EH (cell line): Measurements from ENCODE around the gene TMEM266.

Experiments
- DNase-seq: peaks from one replicate; pipeline ENCODE4 v3.0.0-alpha.2; 2015; ENCODE audit warnings: low read depth

Gene TMEM266

DNA sequence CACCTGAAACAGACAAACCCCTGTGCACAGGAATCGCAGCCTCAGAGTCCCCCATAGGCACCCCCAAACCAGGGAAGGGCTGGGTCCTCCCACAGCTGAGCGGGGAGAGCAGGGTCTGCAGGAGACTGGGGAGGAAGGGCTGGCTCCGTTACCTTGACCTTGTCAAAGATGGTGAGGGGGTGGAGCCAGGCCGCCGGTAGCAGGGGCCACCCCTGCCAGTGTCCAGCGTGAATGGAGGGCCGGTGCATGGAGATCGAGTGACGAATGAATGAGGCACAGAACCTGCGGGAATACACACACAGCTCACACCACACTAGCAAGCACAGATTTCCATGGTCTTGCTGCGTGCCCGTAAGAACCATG, 102.2 kb downstream of the TMEM266 start:
- no peak for DNase-seq

DNA sequence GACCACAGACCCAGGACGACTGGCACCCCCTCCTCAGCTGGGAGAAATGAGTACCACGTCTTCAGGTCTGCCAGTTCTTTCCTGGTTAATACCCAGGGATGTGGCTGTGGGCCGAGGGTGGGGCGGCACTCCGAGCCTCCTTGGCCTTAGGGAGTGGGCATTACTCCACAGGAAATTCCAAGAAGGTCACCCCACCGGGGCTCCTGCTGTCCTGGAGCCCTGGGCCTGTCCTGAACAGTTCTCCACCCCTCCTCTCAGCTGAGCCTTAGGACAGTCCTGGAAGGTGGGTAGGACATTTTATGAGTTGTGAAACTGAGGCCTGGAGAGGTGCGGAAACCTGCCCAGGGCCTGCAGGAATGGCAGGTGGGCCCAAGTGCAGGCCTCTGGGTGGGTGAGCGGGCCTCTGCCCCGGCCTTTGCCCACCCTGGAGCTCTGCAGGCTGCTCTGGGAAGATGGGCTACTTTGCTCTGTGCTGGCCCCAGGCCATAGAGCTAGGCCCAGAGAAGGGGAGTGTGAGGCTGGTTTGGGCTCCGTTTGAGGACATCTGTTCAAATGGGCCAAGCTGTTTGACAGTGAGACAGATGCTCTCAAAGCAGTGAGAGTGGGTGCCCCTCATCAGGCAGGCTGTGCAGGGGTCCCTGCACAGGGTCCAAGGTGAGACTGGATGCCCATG, 103.1 kb downstream of the TMEM266 start:
- DNase-seq: peak; percentile 19

DNA sequence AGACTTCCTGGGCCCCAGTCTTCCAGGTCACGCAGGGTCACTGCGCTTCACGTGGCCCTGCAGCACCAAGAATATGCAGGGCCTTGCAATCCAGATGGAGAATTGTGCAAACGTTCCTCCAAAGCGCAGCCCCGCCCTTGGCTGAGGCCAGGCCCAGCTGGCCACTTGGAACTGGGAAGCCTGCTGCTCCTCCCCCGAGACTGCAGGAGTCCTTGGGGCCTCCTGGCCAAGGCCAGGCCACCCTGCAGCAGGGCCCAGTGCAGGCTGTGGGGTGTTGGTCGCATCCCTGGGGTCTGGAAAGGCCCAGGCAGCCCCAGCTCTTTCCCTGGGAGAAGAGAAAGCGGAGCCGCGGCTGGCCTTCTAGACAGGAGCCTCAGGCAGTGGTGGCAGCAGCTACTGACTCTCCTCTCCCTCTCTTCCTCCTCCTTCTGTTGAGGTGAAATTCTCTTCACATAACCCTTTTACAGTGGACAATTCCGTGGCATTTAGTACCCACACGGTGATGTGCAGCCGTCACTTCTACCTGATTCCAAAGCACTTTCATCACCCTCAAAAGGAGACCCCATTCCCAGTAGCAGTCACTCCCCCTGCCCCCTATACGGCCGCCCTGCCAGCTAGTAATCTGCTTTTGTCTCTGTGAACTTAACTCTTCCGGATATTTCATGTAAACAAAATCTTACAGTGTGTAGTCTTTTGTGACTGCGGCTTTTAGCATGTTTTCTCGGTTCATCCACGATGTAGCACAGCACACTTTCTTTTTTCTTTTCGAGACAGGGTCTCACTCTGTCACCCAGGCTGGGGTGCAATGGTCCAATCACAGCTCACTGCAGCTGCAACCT, 103.9 kb downstream of the TMEM266 start:
- peak; percentile 79 for DNase-seq

DNA sequence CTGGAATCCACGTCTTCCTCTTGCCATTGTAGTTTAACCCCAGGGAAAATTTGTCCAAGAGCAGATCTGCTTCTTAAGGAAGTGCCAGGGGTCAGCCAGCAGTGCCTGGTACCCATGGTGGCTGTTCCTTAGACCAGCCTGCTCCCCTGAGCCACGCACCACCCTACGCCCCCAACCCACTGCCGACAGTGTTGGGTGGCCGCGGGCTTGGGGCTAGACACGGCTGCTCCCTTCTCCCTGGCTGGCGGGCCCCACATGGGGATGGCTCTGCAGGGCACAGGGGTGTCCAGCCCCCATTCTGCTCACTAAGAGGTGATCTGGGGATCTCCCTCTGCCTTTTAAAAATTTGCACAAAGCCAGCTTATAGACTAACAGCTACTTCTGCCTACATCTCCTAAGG, 104.8 kb downstream of the TMEM266 start:
- DNase-seq: no peak

DNA sequence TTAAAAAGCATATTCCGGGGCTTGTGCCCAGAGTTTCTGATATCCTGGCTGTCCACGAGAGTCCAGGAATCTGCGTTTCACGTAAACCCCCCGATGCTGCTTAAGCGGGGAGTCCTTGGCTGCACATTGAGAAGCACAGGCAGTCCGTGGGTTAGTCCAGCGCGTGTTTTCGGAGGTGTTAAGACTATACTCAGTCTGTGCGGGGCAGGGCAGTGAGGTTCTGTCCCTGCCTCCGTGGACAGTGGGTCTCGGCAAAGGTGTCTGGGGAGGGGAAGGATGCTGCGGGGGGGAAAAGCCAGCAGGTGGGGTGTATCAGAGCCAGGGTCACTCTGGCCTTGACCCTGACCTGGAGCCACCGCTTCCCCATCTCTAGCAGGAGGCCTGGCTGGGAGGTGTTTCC, 106.2 kb downstream of the TMEM266 start:
- no peak for DNase-seq

DNA sequence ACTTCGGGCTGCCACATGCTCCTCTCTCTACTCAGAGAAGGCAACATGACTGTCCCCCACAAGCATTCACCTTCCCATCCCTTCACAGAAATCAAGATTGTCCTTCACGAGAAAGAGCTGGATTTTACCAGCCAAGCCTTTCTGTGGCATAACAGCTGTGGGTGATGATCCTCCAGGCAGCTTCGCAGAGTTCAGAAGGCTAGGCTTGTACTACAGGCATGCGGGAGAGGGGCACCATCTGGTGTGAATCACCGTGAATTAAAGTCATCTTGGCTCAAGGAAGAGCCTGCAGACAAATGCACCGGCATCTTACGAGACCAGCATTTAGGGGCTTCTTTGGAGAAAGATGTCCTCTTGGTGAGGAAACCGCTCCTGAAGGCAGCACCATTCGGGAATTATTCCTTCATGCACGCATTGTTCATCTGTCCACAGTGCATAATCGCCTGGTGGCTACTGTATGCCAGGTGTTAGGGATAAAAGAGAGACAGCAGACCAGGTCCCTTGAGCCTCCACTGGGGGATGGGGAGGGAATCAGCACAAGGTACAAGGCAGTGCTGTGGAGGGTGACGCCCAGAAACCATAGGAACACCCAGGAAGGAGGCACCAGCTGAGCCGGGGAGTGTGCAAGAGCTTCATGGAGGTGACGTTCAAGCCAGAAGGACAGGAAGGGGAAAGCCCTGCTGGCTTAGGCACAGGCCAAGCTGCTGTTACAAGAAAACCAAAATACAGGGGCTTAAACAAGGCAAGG, 108.6 kb downstream of the TMEM266 start:
- DNase-seq: peak; percentile 50

DNA sequence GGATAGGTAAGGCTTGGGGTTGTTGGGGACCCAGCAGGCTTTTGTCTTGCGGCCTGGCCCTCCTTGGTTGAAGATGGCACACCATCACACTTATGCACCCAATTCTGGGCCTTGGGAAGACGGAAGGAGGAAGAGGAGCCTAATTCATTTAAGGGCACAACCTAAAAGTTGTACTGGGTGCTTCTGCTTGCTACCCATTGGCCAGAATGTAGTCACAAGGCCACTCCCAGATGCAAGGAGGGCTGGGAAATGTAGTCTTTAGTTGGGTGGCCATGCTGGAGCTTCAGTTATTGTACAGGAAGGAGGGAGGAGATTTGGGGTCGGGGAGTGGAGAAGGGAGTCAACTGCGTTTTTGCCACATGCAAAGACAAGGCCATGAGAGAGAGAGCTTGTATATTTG, 109.2 kb downstream of the TMEM266 start:
- DNase-seq: peak; percentile 64

DNA sequence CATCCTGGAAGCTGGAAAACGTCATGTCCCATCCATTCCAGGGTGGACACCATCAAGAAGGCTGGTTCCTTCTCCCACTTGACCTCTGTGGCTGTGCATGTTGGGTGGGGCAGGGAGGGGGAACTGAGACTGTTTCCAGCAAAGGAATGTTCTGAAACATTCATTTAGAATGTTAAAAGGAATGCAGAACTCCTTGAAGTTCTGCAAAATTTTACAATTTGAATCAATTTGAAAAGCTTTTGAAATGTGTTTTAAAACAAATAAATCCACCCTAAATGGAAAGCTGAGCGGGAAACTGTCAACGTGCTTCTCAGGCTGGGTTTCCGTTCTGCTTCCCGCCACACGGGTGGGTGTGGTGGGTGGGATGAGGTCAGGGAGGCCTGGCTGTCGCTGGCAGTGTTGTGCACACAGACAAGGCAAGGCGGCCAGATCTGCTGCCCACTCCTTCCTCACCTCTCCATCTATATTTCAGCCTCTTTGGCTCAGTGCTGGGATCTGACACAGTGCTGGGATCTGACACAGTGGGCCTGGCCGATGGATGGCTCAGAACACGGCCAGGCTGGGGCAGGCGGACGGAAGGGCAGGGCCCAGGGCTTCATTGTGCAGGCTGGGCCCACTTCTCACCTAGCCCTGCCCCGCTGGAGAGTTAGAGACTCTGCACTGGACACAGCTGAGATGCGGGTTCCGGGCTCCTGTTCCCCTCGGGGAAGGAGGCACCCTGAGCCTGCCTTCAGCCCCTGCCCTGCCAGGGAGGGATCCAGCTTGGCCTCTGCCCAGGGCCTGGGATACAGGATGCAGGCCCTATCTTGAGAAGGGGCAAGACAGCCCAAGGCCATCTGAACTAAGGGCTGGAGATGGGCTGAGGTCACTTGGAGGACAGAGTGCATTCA, 110.4 kb downstream of the TMEM266 start:
- DNase-seq: peak; percentile 66

DNA sequence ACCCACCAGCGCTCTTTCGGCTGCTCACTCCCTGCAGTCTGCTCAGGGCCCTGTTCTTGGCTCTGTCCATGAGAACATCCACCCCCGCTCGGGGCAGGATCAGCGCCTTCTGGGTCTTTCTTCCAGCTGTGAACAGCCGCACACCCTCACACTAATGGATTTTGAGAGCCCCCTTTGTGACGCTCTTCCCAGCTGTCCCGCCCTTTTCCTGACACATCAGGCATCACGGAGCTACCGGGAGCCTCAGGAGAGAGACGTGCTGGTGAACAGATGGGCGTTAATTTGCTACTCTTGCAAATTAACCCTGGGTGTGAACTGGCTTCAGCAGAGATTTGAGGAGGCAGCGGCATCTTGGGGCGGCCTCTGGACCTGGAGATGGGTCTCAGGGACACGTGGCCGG, 113.0 kb downstream of the TMEM266 start:
- no peak for DNase-seq

DNA sequence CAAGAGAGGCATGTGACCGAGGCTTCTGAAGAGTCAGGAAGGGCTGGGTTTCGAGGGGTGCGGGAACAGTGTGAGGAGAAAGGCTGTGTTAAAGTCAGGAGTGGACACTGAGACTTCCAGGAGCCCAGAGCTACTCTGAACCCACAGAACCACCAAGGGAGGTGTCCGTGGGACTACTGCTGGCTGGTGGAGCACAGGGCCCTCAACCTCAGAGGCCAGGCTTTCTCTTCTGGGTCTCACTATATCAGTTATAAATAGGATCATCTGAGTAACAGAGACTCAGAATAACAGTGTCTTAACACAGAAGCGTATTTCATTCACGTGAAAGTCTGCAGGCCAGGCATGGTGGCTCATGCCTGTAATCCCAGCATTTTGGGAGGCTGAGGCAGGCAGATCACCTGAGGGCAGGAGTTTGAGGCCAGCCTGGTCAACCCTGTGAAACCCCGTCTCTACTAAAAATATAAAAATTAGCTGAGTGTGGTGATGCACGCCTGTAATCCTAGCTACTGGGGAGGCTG, 113.6 kb downstream of the TMEM266 start:
- DNase-seq: no peak

DNA sequence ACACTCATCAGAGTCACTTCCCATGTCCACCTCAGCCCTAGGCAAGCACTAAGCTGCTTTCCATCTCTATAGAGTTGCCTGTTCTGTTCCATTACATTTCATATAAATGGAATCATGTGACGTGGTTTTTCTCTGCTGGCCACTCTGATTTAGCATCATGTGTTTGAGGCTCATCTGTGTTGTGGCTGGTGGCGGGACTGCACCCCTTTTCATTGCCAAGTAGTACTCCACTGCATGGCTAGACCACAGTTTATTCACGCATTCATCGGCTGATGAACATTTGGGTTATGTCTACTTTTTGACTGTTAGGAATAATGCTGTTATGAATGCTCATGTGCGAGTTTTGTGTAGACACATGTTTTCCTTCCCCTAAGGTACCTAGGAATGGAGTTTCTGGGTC, 114.9 kb downstream of the TMEM266 start:
- DNase-seq: no peak

DNA sequence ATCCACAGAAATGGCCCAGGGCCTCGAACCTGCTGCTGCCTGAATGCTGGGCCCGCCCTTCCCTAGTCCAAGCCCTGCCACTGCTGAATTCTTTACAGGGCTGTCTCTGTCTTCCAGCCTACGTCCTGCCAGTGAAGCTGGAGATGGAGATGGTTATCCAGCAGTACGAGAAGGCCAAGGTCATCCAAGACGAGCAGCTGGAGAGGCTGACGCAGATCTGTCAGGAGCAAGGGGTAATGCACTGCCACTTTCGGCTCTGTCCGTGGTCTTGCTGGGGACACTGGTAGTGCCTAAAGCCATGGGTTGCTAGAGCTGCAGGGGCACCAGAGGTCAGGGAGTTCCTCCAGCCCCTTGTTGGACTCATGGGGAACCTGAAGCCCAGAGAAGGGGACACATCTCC, 115.7 kb downstream of the TMEM266 start:
- DNase-seq: no peak

DNA sequence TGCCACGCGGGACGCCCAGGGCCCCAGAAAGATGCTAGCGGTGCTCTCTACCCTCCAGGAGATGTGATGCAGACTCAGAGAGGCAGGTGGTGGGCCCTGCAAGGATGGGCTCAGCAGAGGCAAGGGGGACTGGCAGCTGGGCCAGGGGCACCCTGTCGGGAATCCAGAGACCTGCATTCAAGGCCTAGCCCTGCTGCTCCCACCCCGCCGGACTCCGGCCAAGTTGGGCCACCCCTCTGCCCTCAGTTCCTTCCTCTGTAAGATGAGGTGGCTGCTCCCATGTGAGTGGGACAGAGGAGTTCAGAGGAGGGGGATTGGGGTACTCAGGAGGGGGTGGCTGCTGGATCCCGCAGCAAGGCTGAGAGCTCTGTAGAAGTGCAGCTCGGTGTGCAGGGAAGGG, 116.3 kb downstream of the TMEM266 start:
- no peak for DNase-seq

DNA sequence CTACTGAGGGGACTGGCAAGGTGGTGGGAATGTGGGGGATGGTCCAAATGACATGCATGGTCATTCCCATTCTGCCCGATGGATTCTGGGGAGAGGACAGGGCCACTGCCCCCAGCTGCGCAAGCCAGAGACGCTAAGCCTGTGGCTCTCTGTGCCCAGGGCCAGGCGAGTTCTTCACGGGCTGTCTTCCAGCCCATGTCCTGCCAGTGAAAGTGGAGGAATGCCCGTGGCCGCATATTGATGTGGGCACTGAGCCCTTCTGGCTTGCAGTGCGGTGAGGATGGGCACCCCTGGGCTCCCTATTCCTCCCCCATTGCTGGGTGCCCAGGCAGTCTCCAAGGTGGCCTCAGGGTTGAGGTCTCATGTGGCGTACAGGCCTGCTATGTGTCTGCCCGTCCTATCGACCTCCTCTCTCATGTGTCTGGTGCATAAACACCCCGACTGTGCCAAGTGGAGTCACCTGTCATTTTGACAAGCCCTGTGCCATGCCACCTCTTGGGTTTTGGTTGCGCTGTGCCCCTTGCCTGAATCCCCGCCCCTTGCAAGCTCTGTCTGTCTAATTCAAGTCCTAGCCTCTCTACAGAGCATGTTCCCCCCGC, 116.8 kb downstream of the TMEM266 start:
- no peak for DNase-seq

DNA sequence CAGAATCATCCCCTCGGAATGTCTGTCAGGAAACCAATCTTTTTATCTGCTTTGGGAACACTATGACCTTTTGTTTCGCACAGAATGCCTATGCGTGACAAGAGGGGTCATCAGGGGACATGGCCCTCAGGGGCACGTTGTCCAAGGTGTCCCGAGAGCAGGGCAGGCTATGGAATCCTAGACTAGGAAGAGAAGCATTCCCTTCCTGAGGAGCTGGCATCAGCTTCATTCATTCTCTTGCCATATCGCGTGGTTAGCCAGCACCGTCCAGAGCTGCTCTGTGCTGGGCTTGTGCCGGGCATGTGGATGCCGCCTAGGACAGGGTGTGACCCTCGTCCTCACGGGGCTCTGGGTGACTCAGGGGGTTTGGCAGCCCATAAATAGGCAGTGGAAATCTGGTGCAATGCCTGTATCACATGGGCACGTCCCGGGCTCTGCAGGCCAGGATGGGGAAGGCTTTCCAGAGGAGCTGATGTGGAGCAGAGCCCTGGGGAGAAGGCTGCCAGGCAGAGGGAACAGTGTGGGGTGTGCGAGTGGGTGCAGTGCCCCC, 117.8 kb downstream of the TMEM266 start:
- DNase-seq: peak; percentile 88

DNA sequence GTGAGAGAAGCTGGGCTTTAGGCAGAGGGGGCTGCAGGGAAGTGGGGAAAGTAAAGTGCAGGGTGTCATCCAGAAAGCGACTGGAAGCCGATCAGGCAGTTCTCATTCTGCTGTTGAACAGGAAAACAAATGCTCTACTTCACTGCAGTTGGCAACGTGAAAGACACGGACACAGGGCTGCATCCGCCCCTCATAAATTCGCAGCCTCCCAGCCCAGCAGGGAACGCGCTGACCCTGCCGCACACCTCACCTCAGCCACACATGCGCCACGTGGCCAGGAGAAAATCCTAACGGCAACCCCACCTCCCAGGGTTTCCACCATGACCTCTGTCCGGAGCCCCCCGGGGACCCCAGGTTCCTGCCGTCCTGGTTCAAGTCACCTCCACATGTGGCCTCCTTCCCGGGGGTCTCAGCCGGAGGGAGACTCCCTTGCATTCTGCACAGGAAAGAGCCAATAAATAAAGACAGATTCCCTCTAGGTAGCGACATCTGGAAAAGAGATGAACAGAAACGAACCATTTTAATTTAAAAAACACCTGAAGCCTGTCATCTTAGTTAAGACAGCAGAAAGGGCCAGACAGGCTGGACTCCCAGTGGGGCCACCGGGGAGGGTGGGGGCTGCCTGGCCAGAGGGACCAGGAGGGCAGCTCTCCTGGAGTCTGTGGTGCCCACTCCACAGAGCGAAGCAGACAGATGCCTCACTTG, 118.7 kb downstream of the TMEM266 start:
- DNase-seq: peak; percentile 27

DNA sequence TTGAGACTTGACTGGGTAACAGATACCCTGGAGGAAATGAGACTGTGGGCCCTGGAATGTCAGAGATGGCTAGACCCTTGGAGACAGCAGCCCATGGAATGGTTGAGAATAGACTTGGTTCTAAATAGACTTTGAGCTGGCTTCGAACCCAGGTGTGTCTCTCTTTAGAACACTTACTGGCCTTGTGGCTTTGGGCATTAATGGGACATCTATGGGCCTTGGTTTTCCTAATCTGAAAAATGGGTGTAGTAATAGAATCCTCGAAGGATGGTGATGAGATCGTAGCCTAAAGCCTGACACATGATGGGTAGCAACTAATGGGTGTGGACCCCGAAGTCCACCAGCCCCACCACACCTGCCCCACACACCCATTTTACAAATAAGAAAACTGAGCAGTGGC, 119.2 kb downstream of the TMEM266 start:
- no peak for DNase-seq

DNA sequence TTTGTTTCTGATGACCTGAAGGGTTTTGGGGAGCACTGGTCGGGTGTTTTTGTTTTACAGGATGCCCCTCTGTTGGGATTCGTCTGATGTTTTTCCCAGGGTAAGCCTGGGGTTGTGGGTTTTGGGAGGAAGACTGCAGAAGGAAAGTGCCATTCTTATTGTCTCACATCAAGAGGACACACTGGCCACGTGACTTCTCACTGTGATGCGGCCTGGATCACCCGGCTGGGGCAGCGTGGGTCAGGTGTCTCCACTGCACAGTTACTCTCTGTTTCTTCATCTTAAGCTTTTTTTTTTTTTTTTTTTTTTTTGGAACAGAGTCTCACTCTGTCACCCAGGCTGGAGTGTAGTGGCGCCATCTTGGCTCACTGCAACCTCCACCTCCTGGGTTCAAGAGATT, 120.5 kb downstream of the TMEM266 start:
- no peak for DNase-seq

DNA sequence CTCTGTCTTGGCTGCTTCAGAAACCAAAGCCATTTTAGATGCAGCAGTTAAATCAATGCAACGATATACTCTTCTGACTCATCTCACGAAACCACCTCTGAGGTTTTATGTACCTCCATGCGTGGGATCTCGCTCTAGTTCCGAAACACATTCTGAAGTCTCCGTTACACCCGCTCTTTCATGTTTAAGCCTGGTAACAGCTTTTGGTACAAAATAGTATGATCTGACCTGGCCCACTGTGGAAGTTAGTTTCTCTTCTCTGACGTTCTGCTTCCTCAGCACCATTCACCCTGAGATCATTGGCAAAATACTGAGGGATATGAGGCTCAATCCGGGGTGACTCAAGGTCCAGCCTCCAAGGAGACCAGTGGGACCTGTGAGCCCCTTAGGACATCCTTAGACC, 121.9 kb downstream of the TMEM266 start:
- DNase-seq: no peak

DNA sequence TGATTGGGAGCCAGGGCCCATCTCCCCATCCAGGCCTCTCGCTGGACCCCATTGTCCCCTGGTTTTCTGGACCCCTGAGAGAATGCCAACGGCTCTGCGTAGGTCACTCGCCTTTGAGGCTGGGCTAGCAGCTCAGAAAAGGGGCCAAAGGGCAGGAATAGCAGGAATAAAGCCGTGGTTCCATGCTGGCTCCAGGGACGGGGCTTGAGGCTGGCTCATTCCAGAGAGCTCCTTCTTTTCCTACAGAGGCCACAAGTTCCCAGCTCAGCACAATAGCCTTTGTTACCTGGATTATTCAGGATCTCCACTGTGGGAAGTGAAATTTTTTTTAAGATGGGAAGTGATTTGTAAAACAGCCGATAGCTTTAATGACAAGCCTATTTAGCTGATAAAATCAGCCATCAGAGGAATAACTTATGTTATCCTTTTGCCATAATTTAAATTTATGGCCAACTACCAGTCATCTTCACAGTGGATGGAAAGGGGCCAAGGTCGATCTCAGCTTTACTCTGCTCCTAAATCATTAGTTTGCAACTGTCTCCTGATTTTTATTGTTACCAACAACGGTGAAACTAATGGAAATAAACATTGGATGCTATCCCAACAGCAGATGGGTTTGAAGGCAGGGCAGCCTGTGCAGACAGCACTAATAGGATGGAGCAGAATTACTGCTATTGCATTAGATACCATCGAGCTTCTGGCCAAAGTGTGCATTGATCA, 124.3 kb downstream of the TMEM266 start:
- no peak for DNase-seq
